NCI-H146 treated with DMSO at 0.1 percent for 48 hours (cell line): ENCODE measurements around the gene NCAM2.

ENCODE experiments used
- DNase-seq: peaks from one replicate; lab custom pipeline; 2025; ENCODE audit not compliant: unreplicated experiment; lab: John Stamatoyannopoulos, UW

Gene NCAM2

DNA sequence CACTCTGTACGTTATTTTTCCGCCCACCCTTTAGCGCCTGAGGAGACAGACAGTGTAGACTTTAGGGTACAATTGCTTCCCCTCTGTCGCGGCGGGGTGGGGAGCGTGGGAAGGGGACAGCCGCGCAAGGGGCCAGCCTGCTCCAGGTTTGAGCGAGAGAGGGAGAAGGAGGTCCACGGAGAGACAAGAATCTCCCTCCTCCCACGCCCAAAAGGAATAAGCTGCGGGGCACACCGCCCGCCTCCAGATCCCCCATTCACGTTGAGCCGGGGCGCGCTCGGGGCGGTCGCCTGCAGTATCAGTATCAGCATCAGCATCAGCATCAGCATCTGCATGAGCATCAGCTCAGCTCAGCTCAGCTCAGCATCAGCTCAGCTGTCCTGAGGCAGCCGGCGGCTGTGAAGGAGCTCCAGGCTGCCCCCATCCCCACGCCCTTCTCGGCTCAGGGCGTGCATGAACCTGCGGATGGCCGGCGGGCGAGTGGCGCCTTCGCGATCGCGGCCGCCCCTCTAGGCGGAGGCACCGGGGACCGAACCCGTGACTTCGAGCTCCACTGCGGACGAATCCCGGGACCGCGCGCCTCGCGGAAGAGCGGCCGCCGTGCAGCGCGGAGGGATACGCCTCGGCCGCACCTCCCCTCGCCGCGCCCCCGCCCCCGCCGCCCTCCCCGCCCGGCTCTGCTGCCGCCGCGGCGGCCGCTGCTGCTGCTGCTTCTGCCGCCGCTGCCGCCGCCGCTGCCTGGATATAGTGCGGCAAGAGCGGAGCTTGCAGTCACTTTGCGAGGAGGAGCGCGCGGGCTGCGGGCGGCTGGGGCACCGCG, at the start of gene NCAM2:
Gene NCAM2, plus strand, starts transcription at position 774 of the 820 bp plus-strand sequence.
- no peak for DNase-seq

DNA sequence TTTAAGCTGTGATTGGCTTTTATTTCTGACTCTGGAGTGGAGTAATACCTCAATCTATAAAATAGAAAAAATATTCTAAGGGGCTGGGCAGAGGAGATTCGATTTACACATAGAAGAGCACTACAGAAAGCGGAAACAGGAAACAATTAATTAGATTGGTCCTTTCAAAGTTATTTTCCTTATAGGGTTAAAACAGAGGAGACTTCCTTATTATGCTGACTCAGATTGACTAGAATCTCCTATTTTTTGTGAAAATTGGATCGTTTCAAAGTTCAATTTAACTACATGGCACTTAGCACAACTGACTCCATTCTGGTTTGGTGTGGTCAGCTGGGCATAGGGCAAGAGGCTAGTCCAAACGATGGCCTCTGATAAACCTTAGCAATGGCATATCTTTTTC, 48.3 kb upstream of the NCAM2 start:
- no peak for DNase-seq

DNA sequence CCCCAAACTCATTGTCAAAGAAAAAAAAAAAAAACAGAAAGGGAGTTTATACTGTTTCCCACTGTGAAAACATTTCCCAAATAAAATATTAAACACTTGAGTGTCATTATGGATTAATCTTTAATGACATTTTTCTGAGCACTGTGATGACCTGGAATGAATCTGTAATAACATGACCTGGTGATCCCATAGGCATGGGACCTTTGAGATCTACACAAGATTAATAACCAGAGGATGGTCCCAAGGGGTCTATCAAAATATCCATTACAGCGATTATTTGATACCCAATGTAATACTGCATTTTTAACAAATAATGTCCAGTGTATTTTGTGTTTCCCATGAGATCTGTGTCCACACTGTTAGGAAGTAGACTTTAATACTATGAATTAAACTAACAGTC, 32.4 kb upstream of the NCAM2 start:
- DNase-seq = no peak

DNA sequence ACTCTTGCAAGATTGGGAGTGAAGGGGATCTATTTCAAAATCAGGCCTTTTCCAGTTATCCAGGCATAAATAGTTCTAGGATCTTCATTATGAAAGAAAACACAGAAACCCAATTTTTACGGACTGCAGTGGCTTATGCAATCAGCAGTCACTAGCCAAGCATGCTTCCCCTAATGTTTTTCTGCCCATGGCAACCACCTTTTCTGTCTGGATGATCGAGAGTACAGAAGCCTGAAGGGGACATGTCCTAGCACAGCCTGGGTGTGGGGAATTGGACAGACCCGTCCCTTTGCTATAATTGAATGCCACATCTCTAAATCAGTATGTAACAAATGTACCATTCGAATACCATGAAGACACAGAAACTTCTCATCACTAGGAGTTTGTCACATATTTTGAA, 29.8 kb upstream of the NCAM2 start:
- DNase-seq = no peak

DNA sequence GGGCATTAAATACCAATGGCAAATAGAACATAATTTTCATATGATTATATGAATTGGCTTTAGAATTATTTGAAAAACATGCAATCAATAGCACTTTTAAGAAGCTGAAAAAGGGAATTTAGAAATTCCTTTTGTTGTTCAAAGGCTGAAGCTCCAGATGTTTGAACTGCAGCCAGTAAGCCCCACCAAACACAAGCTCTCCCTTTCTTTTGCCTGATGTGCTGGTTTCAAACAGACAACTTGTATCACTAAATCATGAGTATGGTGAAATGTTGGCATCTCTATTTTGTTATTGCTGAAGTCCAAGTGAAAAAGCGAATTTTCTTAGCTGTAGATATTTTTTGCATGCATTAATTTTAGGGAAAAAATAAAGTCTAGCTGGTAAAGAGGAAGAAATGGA, 27.5 kb upstream of the NCAM2 start:
- DNase-seq = no peak

DNA sequence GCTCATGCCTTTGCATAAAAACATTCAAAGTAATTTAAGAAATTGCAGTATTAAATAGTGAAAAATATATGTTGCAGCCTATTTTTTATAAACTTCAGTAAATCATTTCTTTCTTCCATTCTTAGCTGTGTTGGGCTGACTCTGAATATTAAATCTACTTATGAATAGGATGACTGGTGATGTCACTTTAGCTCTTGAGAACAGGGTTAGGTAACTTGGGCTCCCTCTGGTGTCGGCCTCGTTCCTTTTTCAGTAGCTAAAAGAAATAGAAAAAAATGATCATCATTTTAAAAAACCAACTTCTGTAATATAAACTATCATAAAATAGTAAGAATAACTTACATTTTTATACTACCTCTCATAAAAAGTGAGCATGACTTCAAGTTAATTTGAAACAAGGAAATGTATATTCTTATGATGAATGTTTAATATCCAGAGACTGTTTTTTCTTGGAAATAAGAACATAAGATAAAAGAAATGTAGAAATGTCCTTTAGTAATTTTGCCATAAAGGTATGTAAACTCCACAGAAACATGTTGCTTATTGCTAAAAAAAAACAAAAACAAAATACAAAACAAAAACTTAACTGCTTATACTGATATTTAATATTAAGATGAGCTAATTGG, 26.8 kb upstream of the NCAM2 start:
- DNase-seq = peak; percentile 7

DNA sequence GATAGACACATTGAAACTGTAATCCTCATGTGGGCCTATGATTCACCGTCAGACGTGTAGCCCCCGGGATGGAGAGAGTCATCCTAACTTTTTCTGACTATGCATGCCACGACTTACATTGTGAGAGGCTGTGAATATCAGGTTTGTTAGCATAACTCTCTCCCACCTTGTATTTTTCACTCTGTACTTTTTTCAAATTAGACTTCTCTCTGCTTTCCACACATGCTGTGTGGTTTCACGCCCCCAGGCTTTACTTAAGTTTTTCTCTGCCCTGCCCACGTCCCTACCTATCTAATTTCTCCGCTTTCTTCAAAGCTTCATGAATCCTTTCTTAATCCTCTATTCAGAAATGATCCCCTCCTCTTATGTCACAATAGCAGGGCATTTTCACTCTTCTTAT, 3.4 kb upstream of the NCAM2 start:
- DNase-seq = no peak

DNA sequence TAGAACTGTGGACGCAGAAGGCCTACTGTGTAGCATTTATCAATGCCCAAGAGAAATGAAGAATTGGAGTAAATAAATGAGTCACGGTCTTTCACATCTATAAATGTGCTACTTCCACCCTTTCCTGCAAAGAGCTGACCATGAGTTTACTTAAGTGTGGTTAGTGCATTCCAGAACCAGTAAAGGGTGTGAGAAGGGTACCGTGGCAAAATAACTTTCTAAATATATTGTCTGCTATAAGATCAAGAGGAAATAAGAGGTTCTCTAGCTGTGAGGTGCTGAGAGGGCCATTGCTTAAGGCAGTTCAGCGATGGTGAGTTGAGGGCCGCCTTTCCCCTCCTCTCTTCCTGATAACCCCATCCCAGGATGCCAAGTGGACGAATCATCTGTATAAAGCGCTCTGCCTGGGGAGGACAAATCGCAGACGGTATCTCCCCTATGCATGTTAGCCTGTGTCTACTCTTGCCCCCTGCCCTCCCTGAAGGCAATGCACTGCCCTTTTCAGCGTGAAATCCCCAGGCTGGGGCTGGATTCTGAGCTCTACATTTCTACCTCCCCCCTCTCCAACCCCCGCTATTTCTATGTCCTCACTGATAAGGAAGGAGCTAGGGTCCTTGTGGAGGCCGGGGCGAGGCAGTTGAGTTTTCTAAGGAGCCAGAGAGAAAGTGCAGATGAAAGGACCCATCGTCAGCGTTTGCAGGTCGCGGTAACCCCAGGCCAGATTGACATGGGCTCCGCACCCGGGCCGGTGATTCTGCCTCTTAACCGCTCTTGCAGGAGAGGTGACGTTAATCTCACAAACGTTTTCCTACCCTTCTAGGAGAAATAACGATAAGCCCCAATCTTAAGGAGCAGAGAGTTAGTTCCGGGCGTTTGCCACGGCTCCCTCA, 1.5 kb upstream of the NCAM2 start:
- no peak for DNase-seq

DNA sequence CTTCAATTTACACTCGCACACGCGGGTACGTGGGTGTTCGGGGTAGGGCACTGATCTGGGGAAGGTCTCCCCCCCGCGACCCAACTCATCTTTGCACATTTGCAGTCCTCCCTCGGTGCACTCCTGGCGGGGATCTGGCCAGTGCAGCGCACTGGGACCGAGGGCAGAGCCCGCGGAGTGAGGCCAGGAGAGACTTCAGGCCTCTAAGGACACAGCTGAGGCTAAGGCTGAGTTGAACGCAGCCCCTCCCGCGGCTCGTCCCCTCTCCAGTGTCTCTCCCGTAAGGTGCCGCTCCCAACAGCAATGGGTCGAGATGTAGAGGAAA, 936 bp upstream of the NCAM2 start:
- no peak for DNase-seq

DNA sequence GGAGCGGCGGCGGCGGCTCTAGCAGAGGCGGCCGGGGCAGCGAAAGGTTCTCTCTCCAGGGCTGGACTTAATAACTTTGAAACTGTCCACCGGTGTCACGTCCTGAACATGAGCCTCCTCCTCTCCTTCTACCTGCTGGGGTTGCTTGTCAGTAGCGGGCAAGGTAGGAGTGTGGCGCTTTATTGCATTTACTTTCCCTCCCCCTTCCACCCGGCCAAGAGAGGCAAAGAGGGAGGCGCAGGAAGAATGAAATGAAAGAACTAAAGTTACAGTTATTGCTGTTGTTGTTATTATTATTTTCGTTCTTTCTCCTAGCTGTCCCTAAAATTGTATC, 214 bp downstream of the NCAM2 start:
- DNase-seq = peak; percentile 28

DNA sequence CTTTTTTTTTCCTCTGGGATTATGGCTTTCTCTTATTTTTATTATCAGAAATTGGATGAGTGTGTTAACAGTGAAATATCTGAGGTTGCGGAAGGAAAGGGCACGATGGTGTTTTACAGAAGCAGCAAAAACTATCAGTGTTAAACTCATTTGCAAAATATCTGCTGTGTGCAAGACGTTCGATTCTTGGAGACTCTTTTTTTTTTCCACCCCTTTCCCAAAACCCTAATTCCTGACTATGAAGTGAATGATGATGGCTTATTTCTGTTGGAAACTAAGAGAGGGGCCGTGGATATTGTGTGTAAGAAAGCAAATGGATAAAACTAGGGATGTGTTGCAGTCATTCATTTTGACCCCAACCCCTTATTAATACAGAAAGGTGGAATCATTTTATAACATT, 677 bp downstream of the NCAM2 start:
- DNase-seq = no peak

DNA sequence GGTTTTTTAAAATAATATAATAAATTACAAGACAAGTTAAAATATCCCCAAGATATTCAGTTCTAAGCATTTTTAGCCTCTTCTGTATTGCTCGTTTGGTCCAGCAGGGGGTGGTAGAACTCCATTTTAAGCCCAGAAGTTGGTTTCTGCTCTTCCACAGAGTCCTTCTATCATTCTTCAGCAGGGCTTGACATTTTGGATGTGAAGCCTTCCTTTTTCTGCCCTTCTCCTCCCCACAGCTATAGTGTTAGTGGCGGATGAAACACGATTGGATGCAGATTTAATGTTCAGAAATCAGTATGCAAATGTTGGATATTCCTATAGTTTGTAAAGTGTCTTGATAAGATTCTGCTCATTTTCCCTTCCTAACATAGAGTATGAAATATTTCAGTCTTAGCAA, 1.4 kb downstream of the NCAM2 start:
- DNase-seq = peak; percentile 2

DNA sequence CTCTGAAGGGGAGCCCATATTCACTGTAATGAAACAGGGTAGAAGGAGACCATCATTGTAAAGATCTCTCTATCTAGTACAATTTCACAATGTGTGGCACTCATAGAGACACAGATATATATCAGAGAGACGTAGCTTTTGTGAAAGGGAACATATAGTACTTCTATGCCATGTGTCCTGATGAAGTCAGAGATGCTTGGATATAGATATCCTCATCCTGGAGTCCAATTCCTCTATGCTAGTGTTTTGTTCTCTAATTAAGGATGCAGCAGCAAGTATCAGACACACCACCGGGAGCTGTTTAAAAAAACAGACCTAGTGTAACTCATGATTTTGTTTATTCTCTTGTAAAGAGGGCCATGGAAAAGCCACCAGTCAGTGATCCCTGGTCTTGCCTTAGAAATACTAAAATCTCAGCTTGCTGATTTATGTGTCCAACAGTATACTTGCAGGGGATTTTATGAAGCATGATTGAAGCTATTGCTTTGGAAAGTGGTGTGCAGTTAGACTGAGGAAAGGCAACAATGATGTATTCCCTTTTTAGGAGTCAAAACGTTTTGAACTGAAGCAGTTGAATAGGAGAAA, 2.5 kb downstream of the NCAM2 start:
- DNase-seq = no peak

DNA sequence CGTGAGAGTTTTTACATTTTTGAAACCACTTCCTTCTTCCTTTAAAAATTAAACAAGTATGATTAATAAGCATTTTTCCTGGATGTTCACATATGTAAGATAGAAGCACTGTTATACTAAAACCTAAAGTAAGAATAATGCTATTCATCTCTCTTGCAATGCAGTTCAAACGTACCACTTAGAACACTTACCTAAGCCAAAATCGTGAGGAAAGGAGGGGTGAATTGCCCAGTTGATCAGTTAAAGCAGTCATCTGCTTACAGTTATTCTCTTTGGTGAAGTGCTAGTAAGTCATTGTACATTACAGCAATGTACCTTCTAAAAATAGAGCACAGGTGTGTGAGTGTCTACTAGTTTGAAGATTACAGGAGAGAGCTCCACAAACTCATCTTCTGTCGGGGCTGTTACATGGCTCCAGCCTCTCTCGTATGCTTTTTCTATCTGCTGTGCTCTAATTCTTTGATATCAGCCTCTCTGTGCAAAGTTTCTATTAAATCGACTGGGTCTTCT, 3.4 kb downstream of the NCAM2 start:
- DNase-seq = no peak

DNA sequence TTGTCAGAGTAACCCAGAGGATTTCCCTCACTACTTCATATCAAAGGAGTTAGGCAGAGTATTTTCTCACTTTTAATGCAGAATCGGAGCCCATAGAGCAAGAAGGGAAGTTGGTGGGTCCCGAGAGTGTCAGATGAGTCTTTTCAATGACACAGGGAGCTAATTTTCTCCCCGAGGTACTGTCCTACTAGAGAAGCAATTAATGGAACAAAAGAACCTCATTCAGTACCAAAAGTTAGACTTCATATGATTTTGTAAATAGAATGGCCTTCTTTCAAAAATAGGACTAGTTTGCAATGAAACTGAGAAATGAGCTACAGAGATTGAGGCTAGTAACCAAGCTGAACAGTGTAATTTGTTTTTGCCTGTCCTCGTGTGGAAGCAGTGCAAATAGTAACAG, 3.9 kb downstream of the NCAM2 start:
- no peak for DNase-seq

DNA sequence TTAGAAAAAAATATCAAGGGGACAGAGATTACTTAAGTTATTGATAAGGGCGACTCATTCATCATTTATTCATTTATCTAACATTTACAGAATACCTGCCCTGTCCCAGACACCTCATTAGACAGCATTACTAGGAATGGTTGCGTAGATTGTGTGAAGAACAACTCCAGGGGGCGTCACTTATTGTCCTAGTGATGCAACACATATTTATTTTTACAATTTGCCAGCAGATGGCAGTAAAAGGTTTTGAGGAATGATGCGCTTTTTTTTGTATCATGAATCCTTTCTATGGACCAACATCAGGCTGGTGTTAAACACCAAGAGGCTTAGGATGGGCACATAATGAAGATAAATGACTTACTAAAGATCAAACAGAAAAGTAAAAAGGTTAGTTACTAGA, 5.5 kb downstream of the NCAM2 start:
- DNase-seq = no peak

DNA sequence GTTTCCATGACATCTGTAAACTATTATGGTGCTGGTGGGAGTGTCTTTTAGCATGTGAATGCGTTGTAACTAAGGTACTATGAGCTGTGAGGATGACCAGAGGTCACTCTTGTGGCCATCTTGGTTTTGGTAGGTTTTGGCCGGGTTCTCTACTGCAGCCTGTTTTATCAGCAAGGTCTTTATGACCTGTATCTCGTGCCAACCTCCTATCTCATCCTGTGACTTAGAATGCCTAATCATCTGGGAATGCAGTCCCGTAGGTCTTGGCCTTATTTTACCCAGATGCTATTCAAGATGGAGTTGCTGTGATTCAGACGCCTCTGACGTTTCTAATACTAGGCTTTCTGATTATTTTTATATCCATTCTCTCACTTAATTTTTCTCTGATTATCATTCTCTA, 9.4 kb downstream of the NCAM2 start:
- no peak for DNase-seq

DNA sequence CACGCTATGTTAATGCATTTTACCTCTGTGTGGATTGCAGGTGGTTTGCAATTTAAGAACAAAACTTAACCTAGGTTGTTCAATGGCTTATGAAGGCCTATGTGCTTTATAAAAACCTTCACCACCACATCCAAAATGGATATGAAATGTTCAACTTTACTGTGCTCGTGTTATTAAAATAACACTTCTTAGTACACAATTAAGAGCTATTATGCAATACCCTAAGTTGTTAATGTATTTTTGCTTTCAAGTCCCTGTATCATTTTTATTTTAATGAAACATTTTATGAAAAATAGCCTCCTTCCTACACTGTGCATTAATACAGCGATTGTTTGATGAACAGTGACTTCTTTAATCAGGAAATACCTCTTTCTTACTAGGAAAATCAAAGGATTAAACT, 12.0 kb downstream of the NCAM2 start:
- no peak for DNase-seq

DNA sequence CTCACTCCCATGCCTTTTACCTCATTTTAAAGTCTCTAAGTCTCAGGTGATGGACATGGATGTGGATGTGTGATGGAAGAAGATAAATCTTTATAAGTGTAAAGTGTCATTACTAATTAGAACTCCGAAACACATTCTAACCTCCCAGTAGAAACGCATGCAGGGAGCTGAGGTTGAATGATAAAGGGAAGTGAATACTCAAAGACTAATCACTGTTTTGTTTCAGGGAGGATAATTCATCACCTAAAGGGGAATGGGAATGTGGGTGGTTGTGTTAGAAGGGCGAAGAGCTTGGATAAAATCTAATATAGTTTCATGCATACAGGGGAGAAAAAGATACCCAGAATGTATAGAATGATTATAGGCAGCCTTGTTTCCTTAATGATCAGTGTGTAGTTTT, 12.5 kb downstream of the NCAM2 start:
- DNase-seq = no peak

DNA sequence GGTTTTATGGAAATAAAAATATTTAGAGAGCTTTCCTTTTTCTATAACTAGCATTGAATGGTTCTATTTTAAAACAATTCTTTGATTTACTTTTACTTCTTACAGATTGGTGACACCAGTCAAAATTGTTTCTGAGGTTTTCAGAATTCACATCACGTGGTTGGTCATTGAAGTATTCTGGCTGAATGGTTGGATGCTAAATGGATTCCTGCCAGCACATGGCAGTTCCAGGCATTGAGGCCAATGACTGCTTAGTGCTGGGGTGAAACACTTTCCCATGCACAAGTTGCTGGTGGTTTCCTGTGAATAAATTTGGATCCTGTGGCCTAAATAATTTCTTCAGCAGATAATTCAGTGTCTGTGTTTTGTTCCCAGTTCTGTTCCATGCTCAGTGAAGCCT, 20.6 kb downstream of the NCAM2 start:
- DNase-seq = no peak

DNA sequence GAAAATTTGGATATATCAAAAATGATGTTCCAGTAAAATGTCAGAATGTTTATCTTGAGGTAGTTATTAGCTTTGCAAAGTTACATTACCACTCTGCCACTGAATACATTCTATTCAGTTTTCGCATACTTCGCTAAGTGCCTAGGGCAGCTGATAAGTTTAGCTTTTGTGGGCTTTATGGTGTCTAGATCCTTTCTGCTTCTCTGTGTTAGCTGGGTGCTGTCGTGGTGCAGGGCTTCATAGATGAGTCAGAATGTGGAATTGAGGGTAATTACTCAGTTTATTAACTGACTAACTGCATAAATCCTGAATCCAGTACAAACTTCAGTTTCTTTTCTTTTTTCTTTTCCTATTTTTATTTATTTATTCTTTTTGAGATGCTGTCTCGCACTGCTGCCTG, 21.5 kb downstream of the NCAM2 start:
- no peak for DNase-seq

DNA sequence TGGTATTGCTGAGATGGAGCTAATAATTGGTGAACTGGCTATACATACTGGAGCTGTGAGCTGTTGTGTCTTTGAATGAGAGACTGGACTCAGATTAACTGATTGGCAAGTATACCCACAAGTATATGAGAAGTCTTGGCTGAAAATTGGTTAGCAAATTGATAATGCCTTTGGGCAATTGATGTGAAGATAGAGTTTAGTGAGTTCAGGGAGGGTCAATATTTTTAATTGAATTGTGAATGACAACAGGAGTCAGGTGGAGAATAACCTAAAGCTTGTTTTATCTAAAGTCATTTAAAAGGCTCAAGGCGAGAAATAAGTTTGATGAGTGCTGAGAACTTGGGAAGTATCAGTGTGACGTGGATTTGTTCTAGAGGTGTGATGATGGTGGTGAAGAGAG, 27.5 kb downstream of the NCAM2 start:
- no peak for DNase-seq
